Renal cortical epithelial cell (primary cell): ENCODE measurements around the gene PTPRZ1. TPM values are rescaled to one million over a fixed set of nuclear protein-coding genes. Genes with fewer than 3 reads are reported as not detected.

Source experiments
- DNase-seq: peaks from one replicate; pipeline ENCODE4 v3.0.0-alpha.2; 2011; ENCODE audit warnings: low read depth
- total RNA-seq: library from RNA; depleted of rRNA; stranded (reverse); fragments of >200 nt; gene quantifications from 2 replicates; pipeline ENCODE4 v1.2.3, GENCODE V29; 2014

Gene PTPRZ1
- total RNA-seq, 1 donor from 2014 or later, result not detected

- peak; percentile 6 for DNase-seq
Observed at GRCh38 chr7:121954803-121955202, 81.8 kb downstream of the PTPRZ1 start.

GRCh38 chr7:121957626-121958025, 84.7 kb downstream of the PTPRZ1 start:
- no peak for DNase-seq

GRCh38 chr7:121960678-121961077, 87.7 kb downstream of the PTPRZ1 start:
- DNase-seq, result no peak

GRCh38 chr7:121961089-121961867, 88.3 kb downstream of the PTPRZ1 start:
- DNase-seq, result peak; percentile 3

- DNase-seq, result no peak
Observed at GRCh38 chr7:121966276-121966934, 93.4 kb downstream of the PTPRZ1 start.

- no peak for DNase-seq
Observed at GRCh38 chr7:121966935-121967332, 94.0 kb downstream of the PTPRZ1 start.

- DNase-seq, result no peak
Observed at GRCh38 chr7:121985476-121986030, 112.6 kb downstream of the PTPRZ1 start.

GRCh38 chr7:121992068-121992467, 119.1 kb downstream of the PTPRZ1 start:
- DNase-seq, result no peak

- peak; percentile 82 for DNase-seq
Observed at GRCh38 chr7:121994625-121995410, 121.9 kb downstream of the PTPRZ1 start.

- peak; percentile 23 for DNase-seq
Observed at GRCh38 chr7:122006687-122007086, 133.7 kb downstream of the PTPRZ1 start.

- no peak for DNase-seq
Observed at GRCh38 chr7:122010116-122010515, 137.2 kb downstream of the PTPRZ1 start.

GRCh38 chr7:122013065-122013464, 140.1 kb downstream of the PTPRZ1 start:
- DNase-seq, result no peak

- DNase-seq, result no peak
Observed at GRCh38 chr7:122013630-122014029, 140.7 kb downstream of the PTPRZ1 start.

- DNase-seq, result no peak
Observed at GRCh38 chr7:122014697-122015096, 141.7 kb downstream of the PTPRZ1 start.

- no peak for DNase-seq
Observed at GRCh38 chr7:122018032-122018431, 145.1 kb downstream of the PTPRZ1 start.

GRCh38 chr7:122027058-122027457, 154.1 kb downstream of the PTPRZ1 start:
- no peak for DNase-seq

- DNase-seq, result no peak
Observed at GRCh38 chr7:122033641-122034040, 160.7 kb downstream of the PTPRZ1 start.

GRCh38 chr7:122035876-122036275, 162.9 kb downstream of the PTPRZ1 start:
- no peak for DNase-seq

GRCh38 chr7:122038134-122038533, 165.2 kb downstream of the PTPRZ1 start:
- DNase-seq, result no peak

GRCh38 chr7:122038904-122039303, 165.9 kb downstream of the PTPRZ1 start:
- no peak for DNase-seq

- no peak for DNase-seq
Observed at GRCh38 chr7:122040147-122040546, 167.2 kb downstream of the PTPRZ1 start.

- no peak for DNase-seq
Observed at GRCh38 chr7:122046402-122046801, 173.4 kb downstream of the PTPRZ1 start.
